Type B pancreatic cell (in vitro differentiated cells): ENCODE data around the gene IMP4. TPM values are rescaled to one million over a fixed set of nuclear protein-coding genes. Genes with fewer than 3 reads are reported as not detected.
A peak's percentile ranks its signal among the peaks of the same experiment; 100 is the strongest.

Source experiments
- DNase-seq: peaks from one replicate; pipeline ENCODE4 v3.0.0; 2021; ENCODE audit warnings: mixed read lengths; ENCODE audit not compliant: unreplicated experiment; ENCODE audit errors: extremely low spot score
- H3K27ac Mint-ChIP-seq: 2 replicates; pipeline ENCODE4 v1.8.0; 2021; ENCODE audit warnings: mild to moderate bottlenecking, mixed read lengths
- H3K27me3 Mint-ChIP-seq: 2 replicates; pipeline ENCODE4 v1.8.0; 2021; ENCODE audit warnings: mixed read lengths
- H3K36me3 Mint-ChIP-seq: 2 replicates; pipeline ENCODE4 v1.8.0; 2021; ENCODE audit warnings: mixed read lengths
- H3K4me1 Mint-ChIP-seq: one replicate; pipeline ENCODE4 v1.8.0; 2021; ENCODE audit warnings: mixed read lengths; ENCODE audit not compliant: unreplicated experiment
- H3K4me3 Mint-ChIP-seq: 2 replicates; pipeline ENCODE4 v1.8.0; 2021; ENCODE audit warnings: mild to moderate bottlenecking, mixed read lengths
- H3K9me3 Mint-ChIP-seq: 2 replicates; pipeline ENCODE4 v1.8.0; 2021; ENCODE audit warnings: mixed read lengths
- CTCF ChIP-seq: fragments of 200-600 bp; sonication (generic); conservative IDR thresholded peaks from 2 replicates; pipeline ENCODE4 v1.5.0; 2021; ENCODE audit warnings: antibody characterized with exemption, mild to moderate bottlenecking
- total RNA-seq: library from RNA; stranded (reverse); gene quantifications from 2 replicates; pipeline ENCODE4 v1.2.1, GENCODE V29; 2021; ENCODE audit warnings: low replicate concordance

IMP4 gene
- total RNA-seq, 1 donor from 2014 or later = 53.6 TPM

- DNase-seq = no peak
- Mint-ChIP-seq H3K9me3 (no peaks in the 10 kb centered on the region), H3K4me1 (peaks cover 15% of the 10 kb centered on the region), H3K27ac (no peak overlapping the region), H3K27me3 (no peaks in the 10 kb centered on the region), H3K36me3 (peaks cover 10% of the 10 kb centered on the region), H3K4me3 (peak overlapping the region; percentile 64)
- TF ChIP-seq CTCF = no peak
Observed at GRCh38 chr2:130375291-130376266, 32.9 kb downstream of the IMP4 start.

GRCh38 chr2:130376433-130377293, 34.0 kb downstream of the IMP4 start:
- Mint-ChIP-seq H3K4me3 (no peak overlapping the region), H3K27me3 (no peaks in the 10 kb centered on the region), H3K9me3 (no peaks in the 10 kb centered on the region), H3K4me1 (peaks cover 8% of the 10 kb centered on the region), H3K36me3 (peaks cover 10% of the 10 kb centered on the region), H3K27ac (no peak overlapping the region)
- DNase-seq = no peak
- TF ChIP-seq CTCF = no peak

- Mint-ChIP-seq H3K4me1 (peaks cover 6% of the 10 kb centered on the region), H3K9me3 (no peaks in the 10 kb centered on the region), H3K27me3 (no peaks in the 10 kb centered on the region), H3K27ac (no peak overlapping the region), H3K4me3 (no peak overlapping the region), H3K36me3 (peaks cover 10% of the 10 kb centered on the region)
- no peak for TF ChIP-seq CTCF
- no peak for DNase-seq
Observed at GRCh38 chr2:130377491-130377890, 34.8 kb downstream of the IMP4 start.

- DNase-seq = no peak
- no peak for TF ChIP-seq CTCF
- Mint-ChIP-seq H3K4me3 (no peak overlapping the region), H3K27me3 (no peaks in the 10 kb centered on the region), H3K4me1 (peaks cover 6% of the 10 kb centered on the region), H3K27ac (no peak overlapping the region), H3K9me3 (no peaks in the 10 kb centered on the region), H3K36me3 (peaks cover 10% of the 10 kb centered on the region)
Observed at GRCh38 chr2:130378206-130378897, 35.7 kb downstream of the IMP4 start.

- TF ChIP-seq CTCF = no peak
- Mint-ChIP-seq H3K4me3 (no peak overlapping the region), H3K4me1 (peaks cover 6% of the 10 kb centered on the region), H3K27me3 (no peaks in the 10 kb centered on the region), H3K36me3 (peaks cover 10% of the 10 kb centered on the region), H3K27ac (no peak overlapping the region), H3K9me3 (no peaks in the 10 kb centered on the region)
- no peak for DNase-seq
Observed at GRCh38 chr2:130378898-130379214, 36.2 kb downstream of the IMP4 start.
